GM12865 (cell line): Measurements from ENCODE around the gene CENPV.

Experiments
- DNase-seq: peaks from one replicate; pipeline ENCODE4 v3.0.0; 2010; ENCODE audit warnings: low read depth
- H3K4me3 ChIP-seq: 2 replicates; pipeline ENCODE4 v1.5.1; 2011; ENCODE audit warnings: mild to moderate bottlenecking, low read depth, low read length, control low read depth
- TF ChIP-seq, protein P1 (sequence below): IDR thresholded peaks from 2 replicates; pipeline ENCODE4 v1.5.1; 2011; ENCODE audit warnings: low read length, control low read depth, low read depth, inconsistent platforms; ENCODE audit not compliant: insufficient read depth; ENCODE audit errors: missing control alignments

Gene CENPV

DNA sequence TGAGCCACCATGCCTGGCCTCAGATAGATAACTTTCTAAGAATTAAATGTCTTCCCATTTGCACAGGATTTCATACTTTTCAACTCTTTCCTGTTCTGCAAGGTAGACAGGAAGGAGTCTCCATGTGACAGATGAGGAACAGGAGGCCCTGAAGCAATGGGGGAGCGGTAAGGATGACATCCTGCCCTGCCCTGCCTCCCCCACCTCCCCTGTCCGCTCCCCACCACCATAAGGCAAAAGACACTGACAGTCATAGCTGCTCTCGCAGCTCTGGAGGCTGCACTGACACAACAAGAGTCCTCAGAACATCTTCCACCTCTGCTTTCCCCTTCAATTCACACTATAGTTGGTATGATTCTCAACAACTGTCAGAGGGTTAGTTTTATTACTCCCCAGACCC is 9.7 kb downstream of the CENPV start:
- H3K4me3 ChIP-seq: no peak overlapping the region
- DNase-seq: no peak
- TF ChIP-seq, protein P1, sequence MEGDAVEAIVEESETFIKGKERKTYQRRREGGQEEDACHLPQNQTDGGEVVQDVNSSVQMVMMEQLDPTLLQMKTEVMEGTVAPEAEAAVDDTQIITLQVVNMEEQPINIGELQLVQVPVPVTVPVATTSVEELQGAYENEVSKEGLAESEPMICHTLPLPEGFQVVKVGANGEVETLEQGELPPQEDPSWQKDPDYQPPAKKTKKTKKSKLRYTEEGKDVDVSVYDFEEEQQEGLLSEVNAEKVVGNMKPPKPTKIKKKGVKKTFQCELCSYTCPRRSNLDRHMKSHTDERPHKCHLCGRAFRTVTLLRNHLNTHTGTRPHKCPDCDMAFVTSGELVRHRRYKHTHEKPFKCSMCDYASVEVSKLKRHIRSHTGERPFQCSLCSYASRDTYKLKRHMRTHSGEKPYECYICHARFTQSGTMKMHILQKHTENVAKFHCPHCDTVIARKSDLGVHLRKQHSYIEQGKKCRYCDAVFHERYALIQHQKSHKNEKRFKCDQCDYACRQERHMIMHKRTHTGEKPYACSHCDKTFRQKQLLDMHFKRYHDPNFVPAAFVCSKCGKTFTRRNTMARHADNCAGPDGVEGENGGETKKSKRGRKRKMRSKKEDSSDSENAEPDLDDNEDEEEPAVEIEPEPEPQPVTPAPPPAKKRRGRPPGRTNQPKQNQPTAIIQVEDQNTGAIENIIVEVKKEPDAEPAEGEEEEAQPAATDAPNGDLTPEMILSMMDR: no peak

DNA sequence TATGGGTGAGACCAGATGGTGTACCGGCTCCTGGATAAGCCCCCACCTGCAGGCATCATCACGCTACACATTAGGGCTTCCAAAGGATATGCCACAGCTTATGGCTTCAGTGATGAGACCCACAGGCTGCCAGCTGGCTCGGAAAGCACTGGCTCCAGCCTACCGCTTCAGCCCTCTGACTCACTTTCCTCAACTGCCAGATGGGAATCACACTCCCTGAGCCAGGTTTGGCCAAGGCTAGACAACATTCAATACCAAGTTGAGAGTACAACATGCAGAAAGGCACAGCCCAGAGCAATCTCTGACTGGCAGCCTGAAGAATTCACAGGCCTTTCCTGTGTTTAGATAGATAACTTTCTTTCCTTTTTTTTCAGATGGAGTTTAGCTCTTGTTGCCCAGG is 10.3 kb downstream of the CENPV start:
- TF ChIP-seq, protein P1: no peak
- H3K4me3 ChIP-seq: no peak overlapping the region
- DNase-seq: no peak

DNA sequence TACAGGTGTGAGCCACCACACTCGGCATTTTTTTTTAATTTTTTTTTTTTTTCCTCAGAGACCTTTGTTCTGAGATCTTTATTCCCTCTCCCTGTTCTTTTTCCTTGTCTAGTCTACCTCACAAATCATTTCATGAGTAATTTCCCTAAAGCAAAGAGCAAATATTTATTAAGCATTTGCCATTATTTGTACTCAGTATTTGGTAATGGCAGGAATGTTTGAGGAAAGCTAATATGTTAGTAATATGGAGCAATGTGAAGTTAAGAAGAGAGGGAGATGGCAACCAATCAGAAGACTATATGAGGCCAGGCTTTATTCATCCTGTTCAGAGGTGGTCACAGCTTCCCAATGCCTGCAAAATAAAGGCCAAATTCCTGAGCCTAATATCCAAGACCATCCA is 13.3 kb downstream of the CENPV start:
- DNase-seq: no peak
- H3K4me3 ChIP-seq: no peak overlapping the region
- TF ChIP-seq, protein P1: no peak

DNA sequence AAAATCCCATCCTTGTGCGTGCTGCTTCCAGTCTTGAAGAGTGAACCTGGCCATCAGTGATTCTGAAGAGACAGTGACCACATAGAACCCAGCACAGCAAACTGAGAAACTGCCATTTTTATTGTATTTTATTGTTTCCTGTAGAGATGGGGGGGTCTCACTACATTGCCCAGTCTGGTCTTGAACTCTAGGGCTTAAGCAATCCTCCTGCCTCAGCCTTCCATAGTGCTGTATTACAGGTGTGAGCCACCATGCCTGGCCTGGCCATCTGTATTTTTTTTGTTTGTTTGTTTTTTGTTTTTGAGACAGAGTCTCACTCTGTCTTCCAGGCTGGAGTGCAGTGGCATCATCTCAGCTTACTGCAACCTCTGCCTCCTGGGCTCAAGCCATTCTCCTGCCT is 13.9 kb downstream of the CENPV start:
- DNase-seq: no peak
- TF ChIP-seq, protein P1: no peak
- no peak overlapping the region for H3K4me3 ChIP-seq

DNA sequence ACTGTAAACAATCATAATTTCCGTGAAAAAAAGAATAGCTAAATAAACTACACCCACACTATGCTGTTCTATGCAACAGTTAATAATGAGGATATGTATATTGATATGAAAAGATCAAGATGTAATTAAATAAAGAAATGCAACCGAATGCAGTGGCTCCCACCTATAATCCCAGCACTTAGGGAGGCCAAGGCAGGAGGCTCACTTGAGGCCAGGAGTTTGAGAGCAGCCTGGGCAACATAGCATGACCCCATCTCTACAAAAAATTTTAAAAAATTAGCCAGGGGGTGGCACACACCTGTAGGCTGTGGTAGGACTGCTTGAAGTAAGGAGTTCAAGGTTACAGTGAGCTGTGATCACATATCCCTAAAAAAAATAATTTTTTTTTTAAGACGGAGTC is 14.9 kb downstream of the CENPV start:
- TF ChIP-seq, protein P1: no peak
- H3K4me3 ChIP-seq: no peak overlapping the region

DNA sequence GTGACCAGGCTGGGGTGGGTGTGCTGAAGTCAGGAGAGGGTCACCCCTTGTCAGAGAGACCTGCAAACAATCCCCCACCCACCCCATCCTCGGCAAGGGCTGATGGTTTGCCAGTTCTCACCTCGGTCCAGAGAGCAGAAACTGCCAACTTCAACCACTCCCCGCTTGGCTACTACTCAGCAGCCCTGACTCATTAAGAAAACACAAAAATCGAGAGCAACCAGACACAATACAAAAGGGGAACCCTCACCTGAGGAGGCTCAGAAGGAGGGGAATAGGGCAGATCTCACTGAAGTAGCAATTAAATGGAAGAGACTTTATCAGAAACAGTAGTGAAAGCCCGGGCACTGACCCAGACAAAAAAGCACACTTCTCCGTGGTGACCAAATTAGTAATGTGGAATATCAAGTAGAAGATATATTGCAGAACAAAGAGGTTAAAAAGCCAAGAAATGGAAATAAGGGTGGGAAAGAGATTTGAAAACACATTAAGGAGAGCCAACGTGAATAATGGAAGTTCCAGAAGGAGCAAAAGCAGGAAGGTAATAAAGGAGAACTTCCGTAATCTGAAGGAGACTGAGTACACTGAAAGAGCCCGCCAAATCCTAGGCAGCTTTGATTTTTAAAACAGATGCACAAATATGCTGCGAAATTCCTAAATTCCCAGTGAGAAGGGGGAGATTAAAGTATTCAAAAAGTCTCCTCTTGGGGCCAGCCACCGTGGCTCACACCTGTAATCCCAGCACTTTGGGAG is 23.6 kb downstream of the CENPV start:
- DNase-seq: peak; percentile 55

More for the DNA sequence above, 14.9 kb downstream of the CENPV start:
- DNase-seq: no peak

DNA sequence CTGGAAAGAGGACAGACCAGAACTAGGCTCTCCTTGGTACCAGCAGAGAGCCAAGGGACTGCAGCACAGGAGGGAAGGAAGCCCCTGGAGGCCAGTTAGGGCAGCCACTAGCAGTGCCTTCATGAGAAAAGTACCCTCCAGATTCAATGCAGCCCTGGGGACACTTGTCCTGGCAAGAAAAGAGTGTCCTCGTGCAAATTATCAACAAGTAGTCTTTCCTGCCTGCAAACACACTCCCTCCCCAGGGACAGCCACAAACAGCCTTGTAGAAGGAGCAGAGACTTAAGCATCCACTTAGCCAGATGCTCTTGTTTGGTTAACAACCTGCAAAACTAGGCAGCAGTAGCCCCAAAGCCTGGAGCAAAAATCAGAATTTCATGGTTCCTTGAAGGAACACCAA is 24.3 kb downstream of the CENPV start:
- TF ChIP-seq, protein P1: peak; percentile 3
- DNase-seq: no peak
- H3K4me3 ChIP-seq: no peak overlapping the region

More for the DNA sequence above, 23.6 kb downstream of the CENPV start:
- H3K4me3 ChIP-seq: no peak overlapping the region
- TF ChIP-seq, protein P1: no peak
